ENCODE results near the gene SPECC1L.

DNA sequence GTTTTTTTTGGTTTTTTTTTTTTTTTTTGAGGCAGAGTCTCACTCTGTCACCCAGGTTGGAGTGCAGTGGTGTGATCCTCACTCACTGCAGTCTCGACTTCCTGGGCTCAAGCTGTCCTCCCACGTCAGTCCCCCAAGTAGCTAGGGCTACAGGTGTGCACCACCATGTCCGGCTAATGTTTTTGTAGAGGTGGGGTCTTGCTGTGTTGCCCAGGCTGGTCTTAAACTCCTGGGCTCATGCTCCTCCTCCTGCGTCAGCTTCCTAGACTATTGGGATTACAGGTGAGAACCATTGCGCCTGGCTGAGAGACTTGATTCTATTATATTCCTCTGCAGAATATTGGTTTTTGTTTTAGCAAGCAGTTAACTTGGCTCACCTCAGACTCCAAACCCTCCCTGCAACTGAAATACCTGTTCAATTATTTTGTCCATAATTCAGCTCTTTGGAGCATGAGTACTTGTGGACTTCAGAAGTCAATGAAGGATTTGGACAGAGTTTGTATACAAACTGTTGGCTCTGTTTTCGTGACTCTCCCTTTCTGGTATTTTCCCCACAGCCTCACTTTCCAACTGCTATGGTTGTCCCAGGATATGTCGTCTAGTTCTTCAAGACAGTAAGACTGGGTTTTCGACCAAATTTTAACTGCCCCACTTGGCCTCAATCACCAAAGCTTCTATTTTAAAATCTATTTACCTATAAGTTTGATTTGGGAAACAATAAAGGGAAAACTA lies 87.6 kb downstream of the SPECC1L start:
- TF ChIP-seq, protein P1, sequence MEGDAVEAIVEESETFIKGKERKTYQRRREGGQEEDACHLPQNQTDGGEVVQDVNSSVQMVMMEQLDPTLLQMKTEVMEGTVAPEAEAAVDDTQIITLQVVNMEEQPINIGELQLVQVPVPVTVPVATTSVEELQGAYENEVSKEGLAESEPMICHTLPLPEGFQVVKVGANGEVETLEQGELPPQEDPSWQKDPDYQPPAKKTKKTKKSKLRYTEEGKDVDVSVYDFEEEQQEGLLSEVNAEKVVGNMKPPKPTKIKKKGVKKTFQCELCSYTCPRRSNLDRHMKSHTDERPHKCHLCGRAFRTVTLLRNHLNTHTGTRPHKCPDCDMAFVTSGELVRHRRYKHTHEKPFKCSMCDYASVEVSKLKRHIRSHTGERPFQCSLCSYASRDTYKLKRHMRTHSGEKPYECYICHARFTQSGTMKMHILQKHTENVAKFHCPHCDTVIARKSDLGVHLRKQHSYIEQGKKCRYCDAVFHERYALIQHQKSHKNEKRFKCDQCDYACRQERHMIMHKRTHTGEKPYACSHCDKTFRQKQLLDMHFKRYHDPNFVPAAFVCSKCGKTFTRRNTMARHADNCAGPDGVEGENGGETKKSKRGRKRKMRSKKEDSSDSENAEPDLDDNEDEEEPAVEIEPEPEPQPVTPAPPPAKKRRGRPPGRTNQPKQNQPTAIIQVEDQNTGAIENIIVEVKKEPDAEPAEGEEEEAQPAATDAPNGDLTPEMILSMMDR (IDR thresholded peaks at IDR 0.05), result no peak
- TF ChIP-seq POLR2A (IDR thresholded peaks at IDR 0.05), result no peak
